Ectodermal cell (in vitro differentiated cells): Measurements from ENCODE around the gene TMEM163.

Source experiments
- H3K27ac ChIP-seq: 2 replicates; pipeline ENCODE4 v1.7.0; 2013; ENCODE audit warnings: mild to moderate bottlenecking, low read depth, low read length; ENCODE audit not compliant: insufficient read depth, poor library complexity, severe bottlenecking
- H3K27me3 ChIP-seq: 2 replicates; pipeline ENCODE4 v1.7.0; 2013; ENCODE audit warnings: mild to moderate bottlenecking, low read length; ENCODE audit not compliant: insufficient read depth, control insufficient read depth, poor library complexity, severe bottlenecking
- H3K36me3 ChIP-seq: one replicate; pipeline ENCODE4 v1.7.0; 2013; ENCODE audit warnings: low read length; ENCODE audit not compliant: control insufficient read depth, insufficient read depth
- H3K4me1 ChIP-seq: one replicate; pipeline ENCODE4 v1.7.0; 2013; ENCODE audit warnings: low read length; ENCODE audit not compliant: control insufficient read depth, insufficient read depth
- H3K4me3 ChIP-seq: 2 replicates; pipeline ENCODE4 v1.7.0; 2013; ENCODE audit warnings: low read depth, low read length, control low read depth; ENCODE audit not compliant: insufficient read depth
- H3K9me3 ChIP-seq: 2 replicates; pipeline ENCODE4 v1.7.0; 2013; ENCODE audit warnings: mild to moderate bottlenecking, low read length, moderate library complexity; ENCODE audit not compliant: control insufficient read depth
- WGBS, 2 experiments: methylation state at CpG; one replicate each; pipeline ENCODE4 v1.1.7; 2013; ENCODE audit warnings: missing lambda C conversion rate in 2 of 2; 5-methylcytosine and 5-hydroxymethylcytosine counted together

TMEM163 gene

GRCh38 chr2:134550566-134551164 lies 168.1 kb downstream of the TMEM163 start:
- Histone ChIP-seq H3K9me3 (no peaks in the 10 kb centered on the region), H3K4me3 (no peak overlapping the region), H3K27me3 (no peaks in the 10 kb centered on the region), H3K4me1 (peaks cover 5% of the 10 kb centered on the region), H3K36me3 (no peaks in the 10 kb centered on the region), H3K27ac (no peak overlapping the region)
- WGBS, 2 experiments = 95 to 96% methylated on average over 13 of the region's 13 CpGs

- Histone ChIP-seq H3K4me1 (peaks cover 10% of the 10 kb centered on the region), H3K36me3 (no peaks in the 10 kb centered on the region)
These were observed 169.7 kb downstream of the TMEM163 start for GRCh38 chr2:134549104-134549503.

GRCh38 chr2:134540990-134541389 lies 177.8 kb downstream of the TMEM163 start:
- Histone ChIP-seq H3K27ac (no peak overlapping the region), H3K36me3 (no peaks in the 10 kb centered on the region), H3K27me3 (no peaks in the 10 kb centered on the region), H3K9me3 (no peaks in the 10 kb centered on the region), H3K4me3 (no peak overlapping the region), H3K4me1 (peaks cover 10% of the 10 kb centered on the region)

More at GRCh38 chr2:134549104-134549503, 169.7 kb downstream of the TMEM163 start:
- no peaks in the 10 kb centered on the region for H3K9me3 ChIP-seq
- H3K27me3 ChIP-seq = no peaks in the 10 kb centered on the region
- H3K4me3 ChIP-seq = no peak overlapping the region
- 87 to 99% methylated on average over 3 of the region's 3 CpGs for WGBS, 2 experiments
- H3K27ac ChIP-seq = no peak overlapping the region

GRCh38 chr2:134539981-134540380 lies 178.8 kb downstream of the TMEM163 start:
- no peaks in the 10 kb centered on the region for H3K36me3 ChIP-seq
- no peaks in the 10 kb centered on the region for H3K27me3 ChIP-seq
- 93 to 94% methylated on average over 5 of the region's 5 CpGs for WGBS, 2 experiments
- H3K9me3 ChIP-seq = no peaks in the 10 kb centered on the region
- H3K4me3 ChIP-seq = no peak overlapping the region
- peaks cover 3% of the 10 kb centered on the region for H3K4me1 ChIP-seq
- no peak overlapping the region for H3K27ac ChIP-seq

GRCh38 chr2:134537702-134538101 lies 181.1 kb downstream of the TMEM163 start:
- Histone ChIP-seq H3K4me1 (peaks cover 7% of the 10 kb centered on the region), H3K27me3 (no peaks in the 10 kb centered on the region), H3K36me3 (no peaks in the 10 kb centered on the region), H3K27ac (no peak overlapping the region), H3K4me3 (no peak overlapping the region), H3K9me3 (no peaks in the 10 kb centered on the region)
- 93 to 98% methylated on average over 4 of the region's 4 CpGs for WGBS, 2 experiments

- Histone ChIP-seq H3K9me3 (no peaks in the 10 kb centered on the region), H3K27me3 (no peaks in the 10 kb centered on the region), H3K27ac (no peak overlapping the region), H3K4me1 (peaks cover 12% of the 10 kb centered on the region), H3K36me3 (no peaks in the 10 kb centered on the region), H3K4me3 (no peak overlapping the region)
- 91 to 95% methylated on average over 2 of the region's 2 CpGs for WGBS, 2 experiments
These were observed 181.7 kb downstream of the TMEM163 start for GRCh38 chr2:134537121-134537520.

GRCh38 chr2:134536296-134536695 lies 182.5 kb downstream of the TMEM163 start:
- Histone ChIP-seq H3K36me3 (no peaks in the 10 kb centered on the region), H3K9me3 (no peaks in the 10 kb centered on the region), H3K4me1 (peaks cover 12% of the 10 kb centered on the region), H3K27ac (no peak overlapping the region), H3K27me3 (no peaks in the 10 kb centered on the region), H3K4me3 (no peak overlapping the region)
- WGBS, 2 experiments = 75 to 79% methylated on average over 7 to 8 of the region's 8 CpGs

GRCh38 chr2:134532537-134532936 lies 186.3 kb downstream of the TMEM163 start:
- no peak overlapping the region for H3K27ac ChIP-seq
- no peaks in the 10 kb centered on the region for H3K27me3 ChIP-seq
- 43 to 70% methylated on average over 1 of the region's 1 CpG for WGBS, 2 experiments
- peaks cover 12% of the 10 kb centered on the region for H3K4me1 ChIP-seq
- no peaks in the 10 kb centered on the region for H3K9me3 ChIP-seq
- H3K4me3 ChIP-seq = no peak overlapping the region
- no peaks in the 10 kb centered on the region for H3K36me3 ChIP-seq

- Histone ChIP-seq H3K27me3 (no peaks in the 10 kb centered on the region), H3K27ac (no peak overlapping the region), H3K4me1 (peaks cover 1% of the 10 kb centered on the region), H3K36me3 (no peaks in the 10 kb centered on the region), H3K9me3 (no peaks in the 10 kb centered on the region), H3K4me3 (no peak overlapping the region)
- WGBS, 2 experiments = 86 to 91% methylated on average over 6 of the region's 6 CpGs
These were observed 191.4 kb downstream of the TMEM163 start for GRCh38 chr2:134527381-134527780.

- Histone ChIP-seq H3K4me3 (no peak overlapping the region), H3K4me1 (no peaks in the 10 kb centered on the region), H3K36me3 (no peaks in the 10 kb centered on the region), H3K9me3 (no peaks in the 10 kb centered on the region), H3K27me3 (no peaks in the 10 kb centered on the region), H3K27ac (no peak overlapping the region)
- 89 to 94% methylated on average over 12 to 13 of the region's 13 CpGs for WGBS, 2 experiments
These were observed 196.0 kb downstream of the TMEM163 start for GRCh38 chr2:134522496-134523455.
